K562 (cell line): Measurements from ENCODE around the gene KIF1A.

ENCODE experiments used
- CREM ChIP-seq: IDR thresholded peaks from 2 replicates; pipeline ENCODE4 v1.6.1; 2014; ENCODE audit warnings: antibody characterized with exemption, low read depth
- CTCF ChIP-seq, 3 experiments: IDR thresholded peaks in 2 of 3; conservative IDR thresholded peaks in 1 of 3; 2 replicates each; pipeline ENCODE4 v1.5.1; 2011 to 2012; ENCODE audit warnings: low read length in 3 of 3, mild to moderate bottlenecking in 3 of 3, control low read depth in 2 of 3, improper control_type of control experiment in 1 of 3, inconsistent platforms in 1 of 3, low read depth in 1 of 3, mixed read lengths in 1 of 3, moderate library complexity in 1 of 3; ENCODE audit not compliant: insufficient read depth in 2 of 3
- FOXM1 ChIP-seq, 2 experiments: fragments of 450-650 bp in 1 of 2; sonication (generic) in 1 of 2; formaldehyde crosslinking in 1 of 2; IDR thresholded peaks; 2 replicates each; pipeline versions ENCODE4 v1.6.1 to v1.9.0; 2017 to 2022; ENCODE audit warnings: low read depth in 2 of 2, mild to moderate bottlenecking in 2 of 2, missing genetic modification reagents in 1 of 2, moderate library complexity in 1 of 2
- GABPB1 ChIP-seq: sonication (generic); formaldehyde crosslinking; IDR thresholded peaks from 2 replicates; pipeline ENCODE4 v1.8.0; 2022; ENCODE audit warnings: mild to moderate bottlenecking, missing genetic modification reagents
- MTA3 ChIP-seq: fragments of 450-650 bp; formaldehyde crosslinking; IDR thresholded peaks from 2 replicates; pipeline ENCODE4 v1.6.1; 2017; ENCODE audit warnings: mild to moderate bottlenecking, borderline replicate concordance
- PRDM10 ChIP-seq: fragments of 450-650 bp; IDR thresholded peaks from 2 replicates; pipeline ENCODE4 v1.6.1; 2018; ENCODE audit not compliant: partially characterized antibody
- SP2 ChIP-seq: IDR thresholded peaks from 2 replicates; pipeline ENCODE4 v1.6.1; 2011; ENCODE audit warnings: mild to moderate bottlenecking, low read depth, low read length, moderate library complexity; ENCODE audit not compliant: poor library complexity, severe bottlenecking; ENCODE audit errors: extremely low read depth
- ZNF239 ChIP-seq: fragments of 250-450 bp; sonication (Bioruptor Pico); IDR thresholded peaks from 2 replicates; pipeline ENCODE4 v1.4.0; 2020; ENCODE audit warnings: mild to moderate bottlenecking
- ZNF280B ChIP-seq: fragments of 250-450 bp; sonication (Bioruptor Pico); IDR thresholded peaks from 2 replicates; pipeline ENCODE4 v1.5.1; 2021; ENCODE audit warnings: mild to moderate bottlenecking

GRCh38 chr2:240834377-240834975 lies 14.5 kb upstream of the KIF1A start:
- TF ChIP-seq PRDM10 (no peak), CREM (no peak), CTCF (IDR thresholded peaks at IDR 0.05 in 2 of 3, conservative IDR thresholded peaks at IDR 0.05 in 1 of 3; ENCODE audit: insufficient read depth in 2 of 3, low read depth in 1 of 3, low read length in 3 of 3) (no peak), GABPB1 (CRISPR knock-in tag) (no peak), ZNF239 (CRISPR knock-in tag) (no peak), FOXM1 (IDR thresholded peaks at IDR 0.05; ENCODE audit: low read depth) (no peak), FOXM1 (CRISPR knock-in tag; IDR thresholded peaks at IDR 0.05; ENCODE audit: low read depth) (no peak), SP2 (no peak), ZNF280B (CRISPR knock-in tag) (no peak), MTA3 (no peak)
